ENCODE data around the gene ZBTB24.
"Not testable (repeated sequence)": the region's sequence is repeated elsewhere in the genome, so short reads cannot be mapped to it uniquely, and the experiment has no call there.

ZBTB24 gene

DNA sequence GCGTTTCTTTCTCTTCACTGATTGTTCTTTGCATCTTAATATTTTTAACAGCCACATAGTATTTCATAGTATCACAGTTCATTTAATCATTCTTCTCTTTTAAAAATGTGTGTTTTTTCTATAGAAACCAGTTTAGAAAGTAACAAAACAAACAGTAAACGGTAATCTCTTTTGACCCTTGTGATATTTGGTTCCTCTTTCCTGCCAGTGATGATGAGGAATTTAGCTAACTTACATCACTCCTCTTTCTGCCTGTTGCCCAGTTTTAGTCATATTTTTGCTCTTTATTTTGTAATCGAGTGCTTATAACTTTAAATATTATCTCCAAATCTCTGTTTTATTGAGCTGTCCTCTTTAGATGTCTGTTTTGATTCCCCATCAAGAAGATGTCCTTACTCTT lies 38.1 kb upstream of the ZBTB24 start:
- DNase-seq (ENCODE audit: insufficient read length, low spot score): no peak
- TF ChIP-seq, protein P1, sequence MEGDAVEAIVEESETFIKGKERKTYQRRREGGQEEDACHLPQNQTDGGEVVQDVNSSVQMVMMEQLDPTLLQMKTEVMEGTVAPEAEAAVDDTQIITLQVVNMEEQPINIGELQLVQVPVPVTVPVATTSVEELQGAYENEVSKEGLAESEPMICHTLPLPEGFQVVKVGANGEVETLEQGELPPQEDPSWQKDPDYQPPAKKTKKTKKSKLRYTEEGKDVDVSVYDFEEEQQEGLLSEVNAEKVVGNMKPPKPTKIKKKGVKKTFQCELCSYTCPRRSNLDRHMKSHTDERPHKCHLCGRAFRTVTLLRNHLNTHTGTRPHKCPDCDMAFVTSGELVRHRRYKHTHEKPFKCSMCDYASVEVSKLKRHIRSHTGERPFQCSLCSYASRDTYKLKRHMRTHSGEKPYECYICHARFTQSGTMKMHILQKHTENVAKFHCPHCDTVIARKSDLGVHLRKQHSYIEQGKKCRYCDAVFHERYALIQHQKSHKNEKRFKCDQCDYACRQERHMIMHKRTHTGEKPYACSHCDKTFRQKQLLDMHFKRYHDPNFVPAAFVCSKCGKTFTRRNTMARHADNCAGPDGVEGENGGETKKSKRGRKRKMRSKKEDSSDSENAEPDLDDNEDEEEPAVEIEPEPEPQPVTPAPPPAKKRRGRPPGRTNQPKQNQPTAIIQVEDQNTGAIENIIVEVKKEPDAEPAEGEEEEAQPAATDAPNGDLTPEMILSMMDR (IDR thresholded peaks at IDR 0.05; ENCODE audit: insufficient read depth, missing control alignments): no peak

GRCh38 chr6:109519647-109520046 lies 36.6 kb upstream of the ZBTB24 start:
- FAIRE-seq; DNase-seq (ENCODE audit: insufficient read length, low spot score): not testable (repeated sequence)

More for the DNA sequence above, 38.1 kb upstream of the ZBTB24 start:
- no peak for FAIRE-seq

DNA sequence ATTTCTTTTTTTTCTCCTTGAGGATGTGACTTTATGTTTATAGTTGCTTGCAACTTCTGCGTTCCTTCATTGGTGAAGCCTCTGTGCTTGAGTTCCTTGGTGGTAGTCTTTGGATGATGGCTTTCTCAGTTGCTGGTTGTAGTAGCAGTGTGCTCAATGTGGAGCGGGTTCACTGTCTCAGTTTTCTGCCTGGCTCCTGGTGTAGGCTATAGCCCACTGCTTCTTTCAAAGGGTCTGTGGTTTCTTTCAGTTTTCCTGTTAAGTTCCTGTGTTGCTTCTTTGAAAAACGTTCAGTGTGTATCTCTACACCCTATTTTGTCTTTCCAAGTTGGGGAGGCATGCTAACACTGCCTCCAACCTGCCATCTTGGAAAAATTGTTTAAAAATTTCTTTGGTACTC lies 33.9 kb upstream of the ZBTB24 start:
- TF ChIP-seq, protein P1 (IDR thresholded peaks at IDR 0.05; ENCODE audit: insufficient read depth, missing control alignments): no peak
- DNase-seq (ENCODE audit: insufficient read length, low spot score) (no peak), FAIRE-seq (no peak)

- no peak for FAIRE-seq
- TF ChIP-seq, protein P1 (IDR thresholded peaks at IDR 0.05; ENCODE audit: insufficient read depth, missing control alignments): no peak
- no peak for DNase-seq (ENCODE audit: insufficient read length, low spot score)
Measured at GRCh38 chr6:109515781-109516409, 32.9 kb upstream of the ZBTB24 start.

- FAIRE-seq (no peak), DNase-seq (ENCODE audit: insufficient read length, low spot score) (no peak)
- TF ChIP-seq, protein P1 (IDR thresholded peaks at IDR 0.05; ENCODE audit: insufficient read depth, missing control alignments): no peak
Measured at GRCh38 chr6:109514946-109515345, 31.9 kb upstream of the ZBTB24 start.

DNA sequence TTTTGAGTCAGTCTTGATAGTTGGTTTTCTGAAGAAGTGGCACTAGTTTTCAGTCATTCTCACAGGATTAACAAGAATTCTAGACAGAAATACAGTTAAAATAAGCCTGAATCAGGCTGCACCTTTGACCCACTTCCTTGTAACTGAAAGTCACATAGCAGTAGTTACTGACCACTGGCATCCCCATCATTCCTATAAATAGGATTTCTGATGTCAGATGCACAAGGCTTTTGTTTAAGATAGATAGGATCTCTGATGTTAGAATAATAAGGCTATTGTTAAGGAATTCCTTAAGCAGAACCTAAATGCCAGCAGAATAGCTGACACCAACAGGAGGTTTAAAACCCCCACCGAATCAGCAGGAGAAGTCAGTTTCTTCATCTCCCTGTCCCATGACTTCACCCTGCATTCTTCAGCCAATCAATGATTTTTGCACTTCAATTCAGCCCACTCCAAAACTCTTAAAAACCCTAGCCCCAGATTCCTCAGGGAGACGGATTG lies 30.6 kb upstream of the ZBTB24 start:
- no peak for FAIRE-seq

GRCh38 chr6:109512271-109512817 lies 29.3 kb upstream of the ZBTB24 start:
- TF ChIP-seq, protein P1 (IDR thresholded peaks at IDR 0.05; ENCODE audit: insufficient read depth, missing control alignments): no peak
- FAIRE-seq (no peak), DNase-seq (ENCODE audit: insufficient read length, low spot score) (no peak)

More for the DNA sequence above, 30.6 kb upstream of the ZBTB24 start:
- no peak for DNase-seq (ENCODE audit: insufficient read length, low spot score)
- TF ChIP-seq, protein P1 (IDR thresholded peaks at IDR 0.05; ENCODE audit: insufficient read depth, missing control alignments): no peak

All from D721Med (cell line).